A673 (cell line): ENCODE data around the gene PALMD.

Source experiments
- CTCF ChIP-seq: fragments of 300-800, 200-600 bp; sonication (generic); conservative IDR thresholded peaks from 2 replicates; pipeline ENCODE4 v1.5.1; 2017; ENCODE audit warnings: low read depth, mild to moderate bottlenecking, antibody characterized with exemption, low read length, moderate library complexity, mixed read lengths
- EZH2 ChIP-seq: fragments of 200-600 bp; sonication (generic); IDR thresholded peaks from 2 replicates; pipeline ENCODE4 v1.6.1; 2017; ENCODE audit warnings: borderline replicate concordance, low read depth, mild to moderate bottlenecking, mixed read lengths, antibody characterized with exemption, low read length; ENCODE audit not compliant: poor library complexity, severe bottlenecking

GRCh38 chr1:99644279-99645004, 1.5 kb upstream of the PALMD start:
- TF ChIP-seq CTCF (no peak), EZH2 (no peak)
